ENCODE measurements around the gene EFCAB7.

EFCAB7 gene

DNA sequence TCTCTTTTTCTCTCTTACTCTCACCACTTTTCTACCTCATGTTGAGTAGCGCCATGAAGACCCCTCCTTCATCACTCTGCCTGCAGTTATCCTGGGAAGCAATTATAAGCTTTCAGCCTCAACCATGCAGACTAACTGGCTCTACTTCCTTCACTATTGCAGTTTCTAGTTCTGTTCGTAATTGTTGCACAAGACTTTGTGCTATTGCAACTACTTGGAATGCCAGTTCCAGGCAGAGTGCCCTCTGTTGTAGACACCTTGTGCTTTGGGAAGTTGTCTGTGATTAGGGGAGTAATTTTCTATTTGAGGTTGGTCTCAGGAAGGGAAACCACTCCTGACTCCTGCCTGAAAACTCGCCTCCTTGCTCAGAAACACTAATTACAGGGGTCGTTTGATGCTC lies 89.2 kb downstream of the EFCAB7 start:
- no peak for DNase-seq

DNA sequence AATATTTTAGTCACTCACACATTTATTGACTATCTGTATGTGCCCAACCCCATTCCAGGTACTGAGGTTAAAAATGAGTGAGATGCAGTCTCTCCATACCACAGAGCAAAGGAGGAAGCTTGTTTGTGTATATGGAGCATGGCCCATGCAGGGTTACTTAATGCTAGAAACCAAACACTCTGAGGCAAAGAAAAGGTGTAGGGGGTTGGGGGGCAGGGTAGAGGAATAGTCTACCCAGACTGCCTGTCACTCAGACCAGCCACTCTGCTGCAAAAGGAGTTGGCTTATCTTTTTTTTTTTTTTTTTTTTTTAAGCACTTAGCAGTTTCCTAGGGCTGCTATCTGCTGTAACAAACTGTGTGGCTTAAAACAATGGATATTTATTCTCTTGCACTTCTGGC lies 89.6 kb downstream of the EFCAB7 start:
- DNase-seq: no peak

- peak; percentile 16 for DNase-seq
Measured at GRCh38 chr1:63615768-63616420, 92.6 kb downstream of the EFCAB7 start.

GRCh38 chr1:63617450-63617849 lies 94.1 kb downstream of the EFCAB7 start:
- no peak for DNase-seq

DNA sequence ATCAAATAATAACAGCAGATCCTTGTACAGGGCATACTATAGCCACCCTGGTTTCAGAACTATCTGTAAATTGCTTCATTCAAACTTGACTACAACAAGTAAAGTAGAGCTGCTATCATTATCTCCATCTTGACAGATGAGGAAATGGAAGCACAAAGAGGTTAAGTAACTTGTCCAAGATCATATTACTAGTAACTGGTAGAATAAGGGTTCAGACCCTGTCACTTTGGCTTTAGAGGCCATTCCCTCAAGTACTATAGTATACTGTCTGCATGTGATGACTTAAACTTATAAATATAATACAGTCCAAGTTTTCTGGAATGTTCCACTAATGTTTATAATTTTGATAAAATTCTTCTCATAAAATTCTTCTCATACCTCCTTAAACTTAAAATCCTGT lies 94.7 kb downstream of the EFCAB7 start:
- DNase-seq: no peak

GRCh38 chr1:63619558-63619957 lies 96.2 kb downstream of the EFCAB7 start:
- no peak for DNase-seq

DNA sequence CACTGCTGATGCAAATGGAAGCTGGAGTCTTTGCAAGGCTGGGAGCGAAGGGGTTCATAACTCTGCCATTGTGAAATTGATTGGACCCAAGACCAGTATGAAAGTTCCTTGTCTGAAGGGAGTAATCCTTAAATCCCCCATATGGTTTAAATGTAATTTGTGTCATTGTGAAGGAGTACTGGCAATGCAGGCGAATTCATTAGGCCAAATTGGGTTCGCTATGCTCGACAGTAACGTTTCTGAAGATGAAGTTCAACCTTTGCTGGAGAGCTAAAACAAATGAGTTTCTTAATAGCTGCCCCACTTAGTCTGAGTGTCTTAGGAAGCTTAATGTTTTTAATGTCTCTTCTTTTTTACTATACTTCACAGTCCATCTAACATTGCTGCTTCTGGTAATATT lies 97.3 kb downstream of the EFCAB7 start:
- no peak for DNase-seq

- DNase-seq: no peak
Measured at GRCh38 chr1:63621075-63621474, 97.8 kb downstream of the EFCAB7 start.

GRCh38 chr1:63621698-63622097 lies 98.4 kb downstream of the EFCAB7 start:
- DNase-seq: no peak
